Spleen (tissue), 11 donors: ENCODE data around the gene FPR2. TPM values are rescaled to one million over a fixed set of nuclear protein-coding genes. Genes with fewer than 3 reads are reported as not detected.

Experiments
- DNase-seq: peaks from one replicate; pipeline ENCODE4 v3.0.0-alpha.2; 2020
- H3K27ac ChIP-seq, 8 donors: fragments of 200-600 bp; sonication (generic) in 7 of 8; 1 replicate in 4 of 8; 2 replicates in 4 of 8; pipeline versions ENCODE4 v1.5.0 to v1.8.0; 2016 to 2021; ENCODE audit warnings: inconsistent platforms in 4 of 8, mild to moderate bottlenecking in 4 of 8, moderate library complexity in 1 of 8
- H3K27me3 ChIP-seq, 7 donors: fragments of 200-600 bp; sonication (generic) in 6 of 7; replicated peaks in 1 of 7; 1 replicate in 4 of 7; 2 replicates in 3 of 7; pipeline versions ENCODE4 v1.5.0 to v1.8.0; 2016 to 2021; ENCODE audit warnings: inconsistent platforms in 3 of 7, mild to moderate bottlenecking in 1 of 7
- H3K36me3 ChIP-seq, 6 donors: fragments of 200-600 bp; sonication (generic) in 5 of 6; 1 replicate in 4 of 6; 2 replicates in 2 of 6; pipeline versions ENCODE4 v1.5.0 to v1.8.0; 2016 to 2021; ENCODE audit warnings: inconsistent platforms in 2 of 6
- H3K4me1 ChIP-seq, 6 donors: fragments of 200-600 bp; sonication (generic) in 5 of 6; 1 replicate in 3 of 6; 2 replicates in 3 of 6; pipeline versions ENCODE4 v1.5.0 to v1.8.0; 2016 to 2021; ENCODE audit warnings: inconsistent platforms in 3 of 6
- H3K4me3 ChIP-seq, 8 donors: fragments of 200-600 bp; sonication (generic) in 7 of 8; 1 replicate in 4 of 8; 2 replicates in 4 of 8; pipeline versions ENCODE4 v1.5.0 to v1.8.0; 2016 to 2021; ENCODE audit warnings: inconsistent platforms in 4 of 8, mild to moderate bottlenecking in 4 of 8, moderate library complexity in 2 of 8
- H3K9me3 ChIP-seq, 8 donors: fragments of 200-600 bp; sonication (generic) in 7 of 8; 1 replicate in 4 of 8; 2 replicates in 4 of 8; pipeline versions ENCODE4 v1.5.0 to v1.8.0; 2016 to 2021; ENCODE audit warnings: inconsistent platforms in 4 of 8
- CTCF ChIP-seq, 11 experiments: fragments of 200-600 bp in 7 of 11; fragments of 450-650 bp in 4 of 11; sonication (generic) in 4 of 11; IDR thresholded peaks in 8 of 11; conservative IDR thresholded peaks in 3 of 11; 1 replicate in 7 of 11; 2 replicates in 4 of 11; pipeline versions ENCODE4 v1.4.0 to v1.8.0; 2016 to 2021; ENCODE audit warnings: antibody characterized with exemption in 11 of 11, inconsistent platforms in 4 of 11, mild to moderate bottlenecking in 1 of 11
- POLR2A ChIP-seq, 3 donors: fragments of 450-650 bp; IDR thresholded peaks; one replicate each; pipeline ENCODE4 v1.5.1; 2017; ENCODE audit warnings: antibody characterized with exemption in 3 of 3, mild to moderate bottlenecking in 1 of 3
- POLR2AphosphoS5 ChIP-seq, 3 donors: sonication (generic); formaldehyde crosslinking; IDR thresholded peaks; one replicate each; pipeline ENCODE4 v1.5.1; 2017; ENCODE audit warnings: antibody characterized with exemption in 3 of 3
- WGBS, 5 donors: extraction: QIAGEN DNeasy Blood & Tissue Kit in 3 of 5; methylation state at CpG; one replicate each; pipeline versions ENCODE4 v1.1.5 to v1.1.7; 2013 to 2018; 5-methylcytosine and 5-hydroxymethylcytosine counted together
- intact Hi-C: fragments of 100-400 bp; cut with DNase I; formaldehyde crosslinking; loops from one replicate; pipeline ENCODE4 v1.15.0; 2023; ENCODE audit warnings: low total_unique reads
- polyA plus RNA-seq, 3 donors: library from polyadenylated mRNA; stranded (reverse); fragments of 200-250 nt; gene quantifications; one replicate each; pipeline ENCODE4 v1.2.1, GENCODE V29; 2013
- total RNA-seq, 7 donors: library from RNA; depleted of rRNA in 3 of 7; stranded (reverse); fragments of >200 nt in 3 of 7; fragmentation: NEBNext Ultra II Directional in 4 of 7; extraction: Animal tissue kit (Norgen Biotek cat#: 25700) in 4 of 7; gene quantifications; one replicate each; pipeline versions ENCODE4 v1.1.0 to v1.2.1, GENCODE V29; 2016 to 2021
- donor health status: healthy with polysubstance abuse.
- donor health status: DM: no; HTN: no; CAD: no; lungs with moderate emphysema.
- donor health status: DM: no; HTN: no; CAD: no.
- donor health status: Bipolar disorder and iron deficiency.
- donor health status: healthy.
- donor health status: DM: no; HTN: no; CAD: no.
- donor health status: DM: yes; HTN: yes; CAD: no.

Gene FPR2
- total and polyA plus RNA-seq, 10 donors = 1.5 to 88.0 (median 34.7) TPM

GRCh38 chr19:51797480-51797879, 36.5 kb downstream of the FPR2 start:
- Histone ChIP-seq H3K27ac (peak overlapping the region in 4 of 8 donors; percentile 11 to 85 (median 16)), H3K27me3 (peaks cover 0 to 6% (median 0%) of the 10 kb centered on the region in 7 donors), H3K4me1 (peaks cover 3 to 62% (median 20%) of the 10 kb centered on the region in 6 donors), H3K4me3 (peak overlapping the region in 1 of 8 donors; percentile 52), H3K9me3 (peaks cover 0 to 37% (median 5%) of the 10 kb centered on the region in 8 donors), H3K36me3 (no peaks in the 10 kb centered on the region)
- DNase-seq = no peak
- WGBS, 5 donors = 57 to 85% (median 77%) methylated on average over 5 of the region's 5 CpGs
- intact Hi-C loops = no loop called here
- no peak for TF ChIP-seq POLR2AphosphoS5 (IDR thresholded peaks at IDR 0.05)
- TF ChIP-seq CTCF (IDR thresholded peaks at IDR 0.05 in 8 of 11, conservative IDR thresholded peaks at IDR 0.05 in 3 of 11) = no peak
- no peak for TF ChIP-seq POLR2A (IDR thresholded peaks at IDR 0.05)

GRCh38 chr19:51798062-51798461, 37.1 kb downstream of the FPR2 start:
- DNase-seq = no peak
- Histone ChIP-seq H3K4me1 (peaks cover 3 to 64% (median 20%) of the 10 kb centered on the region in 6 donors), H3K4me3 (peak overlapping the region in 1 of 8 donors; percentile 7), H3K27ac (peak overlapping the region in 5 of 8 donors; percentile 73 to 85 (median 80)), H3K9me3 (peaks cover 0 to 33% (median 2%) of the 10 kb centered on the region in 8 donors), H3K36me3 (no peaks in the 10 kb centered on the region), H3K27me3 (peaks cover 0 to 6% (median 0%) of the 10 kb centered on the region in 7 donors)
- intact Hi-C loops = no loop called here
- WGBS, 5 donors = 63 to 76% (median 73%) methylated on average over 3 of the region's 3 CpGs
- TF ChIP-seq POLR2A (IDR thresholded peaks at IDR 0.05) = no peak

- Histone ChIP-seq H3K36me3 (no peaks in the 10 kb centered on the region), H3K27me3 (peaks cover 0 to 6% (median 0%) of the 10 kb centered on the region in 7 donors), H3K4me3 (no peak overlapping the region), H3K27ac (peak overlapping the region in 7 of 8 donors; percentile 29 to 85 (median 78)), H3K9me3 (peaks cover 0 to 31% (median 0%) of the 10 kb centered on the region in 8 donors), H3K4me1 (peaks cover 3 to 70% (median 20%) of the 10 kb centered on the region in 6 donors)
- intact Hi-C loops = no loop called here
- peak; percentile 75 for DNase-seq
- TF ChIP-seq POLR2A (IDR thresholded peaks at IDR 0.05) (no peak), POLR2AphosphoS5 (IDR thresholded peaks at IDR 0.05) (peak in 2 of 3 donors; percentile 71 to 83)
- 48 to 74% (median 69%) methylated on average over 19 to 20 of the region's 20 CpGs for WGBS, 5 donors
Observed at GRCh38 chr19:51799034-51799773, 38.2 kb downstream of the FPR2 start.

GRCh38 chr19:51799774-51800472, 38.9 kb downstream of the FPR2 start:
- no peak for TF ChIP-seq CTCF (IDR thresholded peaks at IDR 0.05 in 8 of 11, conservative IDR thresholded peaks at IDR 0.05 in 3 of 11)
- no peak for TF ChIP-seq POLR2A (IDR thresholded peaks at IDR 0.05)
- TF ChIP-seq POLR2AphosphoS5 (IDR thresholded peaks at IDR 0.05) = no peak
- intact Hi-C loops = no loop called here
- no peak overlapping the region for H3K4me3 ChIP-seq
- 77 to 93% (median 87%) methylated on average over 12 to 13 of the region's 13 CpGs for WGBS, 5 donors
- no peaks in the 10 kb centered on the region for H3K36me3 ChIP-seq
- H3K4me1 ChIP-seq = peaks cover 3 to 71% (median 18%) of the 10 kb centered on the region in 6 donors
- DNase-seq = no peak
- H3K27ac ChIP-seq = peak overlapping the region in 7 of 8 donors; percentile 29 to 85 (median 78)
- peaks cover 0 to 6% (median 0%) of the 10 kb centered on the region in 7 donors for H3K27me3 ChIP-seq
- peaks cover 0 to 36% (median 0%) of the 10 kb centered on the region in 8 donors for H3K9me3 ChIP-seq
